ENCODE results near the gene FBXL22.

FBXL22 gene, protein sequence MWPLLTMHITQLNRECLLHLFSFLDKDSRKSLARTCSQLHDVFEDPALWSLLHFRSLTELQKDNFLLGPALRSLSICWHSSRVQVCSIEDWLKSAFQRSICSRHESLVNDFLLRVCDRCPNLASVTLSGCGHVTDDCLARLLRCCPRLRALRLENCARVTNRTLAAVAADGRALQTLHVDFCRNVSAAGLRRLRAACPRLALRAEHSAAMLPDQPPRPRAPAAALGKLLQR

GRCh38 chr15:63597038-63597790 lies at the start of gene FBXL22:
Gene FBXL22, plus strand, starts transcription at chr15:63597387. Its CDS starts 6 bp downstream, at chr15:63597393.
- peak in 1 of 56 donors; percentile 19 for DNase-seq

GRCh38 chr15:63551400-63551799 lies 45.8 kb upstream of the FBXL22 start:
- DNase-seq: no peak

GRCh38 chr15:63553388-63553791 lies 43.8 kb upstream of the FBXL22 start:
- DNase-seq: peak in 1 of 56 donors; percentile 3

GRCh38 chr15:63554337-63554927 lies 42.8 kb upstream of the FBXL22 start:
- DNase-seq: no peak

- no peak for DNase-seq
Observed at GRCh38 chr15:63555507-63555906, 41.7 kb upstream of the FBXL22 start.

- DNase-seq: no peak
Observed at GRCh38 chr15:63556246-63556645, 40.9 kb upstream of the FBXL22 start.

- no peak for DNase-seq
Observed at GRCh38 chr15:63556736-63557135, 40.5 kb upstream of the FBXL22 start.

- DNase-seq: no peak
Observed at GRCh38 chr15:63559753-63560152, 37.4 kb upstream of the FBXL22 start.

- DNase-seq: no peak
Observed at GRCh38 chr15:63560741-63561448, 36.3 kb upstream of the FBXL22 start.

DNA sequence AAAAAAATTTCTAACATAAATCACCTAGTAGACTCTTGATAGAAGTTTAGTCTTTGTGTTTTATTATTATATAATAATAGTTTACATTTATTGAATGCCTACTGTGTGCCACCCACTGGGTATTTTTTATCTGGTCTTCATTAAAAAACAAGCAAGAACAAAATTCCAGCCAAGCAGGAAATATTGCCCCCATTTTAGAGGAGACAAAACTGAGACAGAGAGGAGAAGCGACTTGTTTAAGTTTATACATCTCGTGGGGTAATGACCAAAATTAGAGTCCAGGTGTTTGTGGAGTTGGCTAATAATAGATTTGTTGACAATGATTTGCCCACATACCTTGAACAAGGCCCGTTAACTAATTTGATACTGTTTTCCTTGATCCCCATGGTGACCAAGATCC lies 33.1 kb upstream of the FBXL22 start:
- no peak for DNase-seq

- DNase-seq: no peak
Observed at GRCh38 chr15:63565536-63566186, 31.5 kb upstream of the FBXL22 start.

GRCh38 chr15:63572749-63573464 lies 24.3 kb upstream of the FBXL22 start:
- no peak for DNase-seq

DNA sequence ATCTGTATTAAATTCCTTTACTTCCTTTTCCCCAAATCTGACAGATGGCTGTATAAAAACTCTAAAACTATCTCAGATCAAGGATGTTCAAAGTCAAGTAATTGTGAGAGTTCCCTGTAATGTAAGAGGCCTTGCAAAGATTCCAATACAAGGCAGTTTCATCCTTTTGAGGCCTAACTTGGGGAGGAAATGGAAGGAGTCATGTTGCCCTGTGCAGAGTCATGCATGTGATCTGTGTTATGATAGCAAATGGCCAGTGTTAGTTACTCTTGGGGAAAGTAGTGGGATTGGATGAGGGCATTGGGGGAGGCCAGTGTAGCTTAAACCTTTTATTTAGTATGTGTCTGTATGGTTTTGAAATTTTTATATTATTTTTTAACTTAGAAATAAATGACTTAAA lies 23.7 kb upstream of the FBXL22 start:
- no peak for DNase-seq

DNA sequence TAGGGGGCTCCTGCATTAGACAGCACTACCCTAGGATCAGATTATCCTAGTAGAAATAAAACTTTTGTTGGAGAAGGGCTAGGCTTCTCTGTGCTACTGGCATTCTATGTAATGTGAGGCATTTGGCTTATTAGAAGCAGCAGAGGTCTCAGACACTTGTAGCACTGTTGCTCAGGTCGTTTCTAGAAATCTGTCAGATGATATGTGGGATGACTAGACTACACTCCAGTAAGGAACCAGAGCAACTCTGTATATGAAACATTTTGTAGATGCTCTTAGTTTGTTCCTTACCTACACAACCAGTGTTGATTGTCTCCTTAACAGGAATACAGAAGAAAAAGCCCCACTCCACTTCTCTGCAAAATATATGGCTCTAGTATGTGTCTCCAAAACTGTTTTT lies 21.9 kb upstream of the FBXL22 start:
- DNase-seq: no peak

DNA sequence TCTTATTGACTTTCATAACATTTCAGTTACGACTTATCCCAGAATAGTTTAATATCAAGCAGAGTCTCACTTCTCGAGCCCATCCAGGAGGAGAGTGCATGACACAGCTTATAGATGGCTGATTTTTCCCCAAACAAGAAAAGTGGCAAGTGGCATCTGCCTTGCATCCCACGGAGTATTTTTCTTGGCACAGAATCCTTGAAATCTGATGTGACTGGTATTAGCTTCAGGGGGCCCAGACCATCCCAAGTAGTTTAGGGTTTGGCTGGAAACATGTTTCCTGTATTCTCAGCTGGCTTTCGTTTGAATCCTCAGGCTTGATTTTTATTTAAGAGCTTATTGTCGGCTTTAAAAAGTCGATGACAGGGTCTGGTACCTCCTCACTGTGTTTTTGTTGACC lies 20.7 kb upstream of the FBXL22 start:
- DNase-seq: no peak

- DNase-seq: no peak
Observed at GRCh38 chr15:63582179-63582578, 15.0 kb upstream of the FBXL22 start.

- DNase-seq: no peak
Observed at GRCh38 chr15:63582718-63583426, 14.3 kb upstream of the FBXL22 start.

DNA sequence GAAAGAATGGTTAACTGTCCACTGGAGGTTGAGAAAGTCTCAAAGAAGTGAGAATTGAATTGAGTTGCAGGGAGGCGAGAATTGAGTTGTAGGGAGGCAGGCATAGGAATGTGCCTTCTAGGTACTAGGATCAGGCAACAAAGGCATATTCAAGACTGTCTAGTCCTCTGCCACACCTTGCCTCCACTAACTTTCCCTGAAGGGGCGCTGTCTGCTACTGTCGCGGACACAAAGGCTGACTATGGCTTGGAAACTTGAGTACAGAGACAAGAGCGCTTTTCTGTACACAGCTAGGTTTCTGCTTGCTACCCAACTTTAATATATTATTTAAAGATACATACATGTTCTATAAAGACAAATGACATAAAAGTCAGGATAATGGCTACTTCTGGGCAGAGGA lies 10.4 kb upstream of the FBXL22 start:
- DNase-seq: no peak

DNA sequence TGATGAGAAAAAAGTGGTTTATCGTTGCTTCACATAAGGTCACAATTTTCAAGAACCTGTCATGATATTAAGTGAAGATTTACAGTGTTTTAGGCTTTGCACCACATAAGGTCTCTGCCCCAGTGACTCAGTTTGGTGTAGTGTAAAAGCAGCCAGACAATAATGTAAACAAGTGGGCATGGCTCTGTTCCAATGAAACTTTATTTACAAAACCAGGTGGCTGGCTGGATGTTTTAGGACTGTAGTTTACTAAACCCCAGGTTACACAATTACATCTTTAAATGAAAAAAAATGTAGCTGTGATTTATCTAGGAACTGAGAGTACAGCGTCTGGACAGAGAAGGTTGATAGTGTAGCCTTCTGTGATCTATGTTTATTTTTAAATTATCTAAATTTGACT lies 9.7 kb upstream of the FBXL22 start:
- no peak for DNase-seq

DNA sequence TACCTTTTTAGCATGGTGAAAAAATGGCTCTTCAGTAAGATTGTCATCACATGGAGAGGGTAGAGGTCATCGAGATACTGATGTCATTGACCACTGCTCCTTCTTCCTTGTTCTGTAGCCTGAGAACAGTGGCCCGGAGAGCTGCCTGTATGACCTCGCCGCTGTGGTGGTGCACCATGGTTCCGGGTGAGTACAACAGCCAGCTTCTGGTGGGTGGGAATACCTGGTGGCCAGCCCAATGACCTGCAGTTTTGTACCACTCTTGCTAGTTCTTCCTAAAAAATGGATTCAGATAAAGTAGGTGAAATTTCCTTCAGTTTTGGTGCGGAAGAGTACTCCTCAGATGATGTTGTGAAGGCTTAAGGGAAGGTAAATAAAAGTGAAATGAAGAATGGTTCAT lies 8.4 kb upstream of the FBXL22 start:
- no peak for DNase-seq
